Muscle of leg (tissue), 11 donors: ENCODE measurements around the gene LENG1. TPM values are rescaled to one million over a fixed set of nuclear protein-coding genes. Genes with fewer than 3 reads are reported as not detected.

Experiments used
- DNase-seq: peaks from one replicate; pipeline ENCODE4 v3.0.0; 2013
- H3K27ac ChIP-seq: one replicate; pipeline ENCODE4 v1.5.1; 2013; ENCODE audit warnings: mild to moderate bottlenecking, low read length, control low read depth
- H3K27me3 ChIP-seq: one replicate; pipeline ENCODE4 v1.6.1; 2013; ENCODE audit warnings: low read length; ENCODE audit not compliant: control insufficient read depth, insufficient read depth
- H3K36me3 ChIP-seq: one replicate; pipeline ENCODE4 v1.6.1; 2013; ENCODE audit warnings: low read length; ENCODE audit not compliant: control insufficient read depth, insufficient read depth
- H3K4me1 ChIP-seq: one replicate; pipeline ENCODE4 v1.6.1; 2013; ENCODE audit warnings: low read length; ENCODE audit not compliant: control insufficient read depth, insufficient read depth
- H3K4me3 ChIP-seq: one replicate; pipeline ENCODE4 v1.5.1; 2013; ENCODE audit warnings: low read length, control low read depth
- H3K9me3 ChIP-seq: replicated peaks from 2 replicates; pipeline ENCODE4 v1.6.1; 2013; ENCODE audit warnings: low read depth, low read length; ENCODE audit not compliant: control insufficient read depth
- WGBS: methylation state at CpG from one replicate; pipeline ENCODE4 v1.1.5; 2013; ENCODE audit warnings: missing lambda C conversion rate; ENCODE audit not compliant: insufficient coverage; 5-methylcytosine and 5-hydroxymethylcytosine counted together
- polyA plus RNA-seq, 8 donors: library from polyadenylated mRNA; unstranded; fragments of 120-200 nt; gene quantifications; one replicate each; pipeline versions ENCODE4 v1.2.1 to v1.2.3, GENCODE V29; 2013; ENCODE audit warnings: inconsistent platforms in 1 of 8, low replicate concordance in 1 of 8; ENCODE audit not compliant: insufficient read length in 8 of 8, insufficient read depth in 1 of 8
- total RNA-seq: library from RNA; stranded (reverse); fragments of 120-200 nt; gene quantifications from one replicate; pipeline ENCODE4 v1.2.4, GENCODE V29; 2013

LENG1 gene
- total and polyA plus RNA-seq, 9 donors = 9.0 to 11.1 (median 9.7) TPM

GRCh38 chr19:54142166-54142780 is 17.2 kb downstream of the LENG1 start:
- Histone ChIP-seq H3K36me3 (peaks cover 77% of the 10 kb centered on the region), H3K9me3 (no peaks in the 10 kb centered on the region), H3K4me3 (no peak overlapping the region), H3K27me3 (no peaks in the 10 kb centered on the region), H3K27ac (no peak overlapping the region), H3K4me1 (peaks cover 13% of the 10 kb centered on the region)
- 84% methylated on average over 2 of the region's 7 CpGs for WGBS
- DNase-seq = no peak

DNA sequence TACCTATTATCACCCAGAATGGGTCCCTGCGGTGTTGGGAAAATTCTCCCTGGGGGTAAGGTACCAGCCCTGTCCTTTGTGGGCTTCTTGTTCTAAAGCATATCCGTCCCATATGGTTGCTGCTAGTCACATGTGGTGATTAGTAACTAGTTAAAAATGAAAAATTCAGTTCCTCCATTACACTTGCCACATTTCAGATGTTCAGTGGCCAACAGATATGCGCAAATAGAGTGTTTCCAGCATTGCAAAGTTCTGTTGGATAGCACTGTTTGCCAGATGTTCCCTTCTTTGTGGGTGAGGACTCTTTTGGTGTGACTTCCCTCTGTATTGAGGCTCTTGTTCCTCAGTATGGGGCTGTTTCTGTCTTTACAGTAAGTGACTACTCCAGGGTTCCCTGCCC is 18.2 kb downstream of the LENG1 start:
- Histone ChIP-seq H3K4me1 (peaks cover 16% of the 10 kb centered on the region), H3K4me3 (no peak overlapping the region), H3K27me3 (no peaks in the 10 kb centered on the region), H3K27ac (no peak overlapping the region), H3K36me3 (peaks cover 68% of the 10 kb centered on the region), H3K9me3 (no peaks in the 10 kb centered on the region)
- DNase-seq = no peak
- no CpG with 5 or more reads among the region's 3 CpGs for WGBS

DNA sequence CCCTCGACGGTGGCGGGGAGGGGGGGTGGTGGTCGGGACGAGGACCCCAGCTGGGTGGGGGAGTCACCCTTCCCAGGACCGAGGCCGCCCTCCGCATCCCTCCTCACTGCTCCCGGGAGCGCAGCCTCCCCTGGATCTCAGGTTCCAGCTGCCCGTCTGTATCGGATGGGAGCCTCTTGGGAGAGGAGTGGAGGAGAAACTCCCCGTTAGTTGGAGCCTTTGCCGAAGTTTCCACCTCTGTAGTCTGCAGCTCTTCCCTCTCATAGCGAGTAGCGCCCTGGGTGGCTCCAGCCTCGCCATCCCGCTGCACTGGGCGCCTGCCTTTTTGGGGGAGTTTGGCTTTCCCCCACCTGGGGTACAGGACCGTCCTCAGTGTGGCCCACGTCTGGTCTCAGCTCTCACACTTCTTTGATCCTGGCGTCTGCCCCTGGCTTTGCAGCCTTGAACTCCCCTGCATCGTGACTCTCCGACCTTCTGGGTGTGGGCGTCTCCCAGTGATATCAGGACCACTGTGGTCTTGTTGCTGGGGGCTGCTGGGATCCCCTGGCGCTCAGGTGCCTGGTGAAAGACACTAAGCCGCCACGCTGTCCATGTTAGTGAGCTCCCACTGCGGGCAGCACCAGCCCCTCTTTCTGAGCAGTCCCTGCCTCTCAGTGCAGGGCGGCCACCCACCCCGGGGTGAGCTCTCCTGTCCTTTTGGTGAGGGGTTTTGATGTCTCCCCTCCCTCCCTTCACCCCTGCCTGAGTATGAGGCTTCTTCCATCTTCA is 20.8 kb downstream of the LENG1 start:
- no peaks in the 10 kb centered on the region for H3K27me3 ChIP-seq
- WGBS = 17% methylated on average over 13 of the region's 31 CpGs
- H3K36me3 ChIP-seq = peaks cover 41% of the 10 kb centered on the region
- H3K27ac ChIP-seq = no peak overlapping the region
- H3K9me3 ChIP-seq = no peaks in the 10 kb centered on the region
- DNase-seq = no peak
- peak overlapping the region; percentile 91 for H3K4me3 ChIP-seq
- peaks cover 23% of the 10 kb centered on the region for H3K4me1 ChIP-seq

DNA sequence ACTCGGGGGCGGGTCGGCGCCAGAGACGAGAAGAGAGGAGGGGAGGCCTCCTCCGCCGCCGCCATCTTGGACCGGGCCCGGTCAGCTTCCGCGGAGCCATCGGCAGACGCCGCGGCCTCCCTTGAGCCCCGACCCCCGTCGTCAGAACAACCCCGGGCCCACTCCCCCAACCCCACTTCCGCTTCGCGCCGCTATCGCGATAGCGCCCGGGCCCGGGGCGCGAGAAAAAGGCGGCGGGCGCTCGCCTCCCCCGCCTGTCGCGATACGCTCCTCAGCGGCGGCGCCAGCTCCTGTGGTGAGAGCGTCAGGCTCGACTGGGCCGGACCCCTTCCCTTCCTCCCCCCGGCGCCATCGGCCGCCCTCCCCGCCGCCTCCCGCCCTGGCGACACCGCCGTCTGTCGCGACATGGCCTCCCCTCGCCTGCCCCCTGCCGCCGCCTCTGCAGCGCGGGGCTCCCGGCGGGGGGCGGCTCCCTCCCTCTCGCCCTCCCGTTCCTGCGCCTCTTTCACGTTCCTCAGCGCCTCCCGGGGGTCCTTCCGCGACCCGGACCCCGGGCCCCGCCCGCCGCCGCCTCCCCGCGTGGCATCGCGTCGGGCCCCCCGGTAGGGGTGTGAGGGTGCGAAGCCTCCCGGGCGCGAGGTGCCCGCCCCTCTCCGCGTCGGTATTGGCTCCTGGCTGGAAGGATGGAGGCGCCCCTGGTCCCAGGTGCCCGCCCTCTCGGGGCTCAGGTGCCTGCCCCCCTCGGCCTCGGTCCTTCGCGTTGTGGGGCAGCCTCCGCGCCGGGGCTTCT is 21.6 kb downstream of the LENG1 start, which contains the start of gene CNOT3:
TSS of gene CNOT3 (plus strand) at position 64 of the 790 bp plus-strand sequence. CDS start 5,217 bp downstream, outside the sequence.
- Histone ChIP-seq H3K27me3 (no peaks in the 10 kb centered on the region), H3K4me1 (peaks cover 23% of the 10 kb centered on the region), H3K9me3 (no peaks in the 10 kb centered on the region), H3K27ac (peak within 1 kb of the TSS; percentile 68), H3K36me3 (peaks cover 33% of the 10 kb centered on the region), H3K4me3 (peak within 1 kb of the TSS; percentile 91)
- WGBS = under 1% methylated on average over 83 of the region's 103 CpGs
- no peak for DNase-seq

GRCh38 chr19:54136864-54137698 is 22.4 kb downstream of the LENG1 start:
- peaks cover 25% of the 10 kb centered on the region for H3K36me3 ChIP-seq
- no peaks in the 10 kb centered on the region for H3K9me3 ChIP-seq
- no peaks in the 10 kb centered on the region for H3K27me3 ChIP-seq
- peak; percentile 100 for DNase-seq
- H3K4me3 ChIP-seq = peak overlapping the region; percentile 91
- WGBS = 0% methylated on average over 28 of the region's 46 CpGs
- peak overlapping the region; percentile 68 for H3K27ac ChIP-seq
- peaks cover 23% of the 10 kb centered on the region for H3K4me1 ChIP-seq

GRCh38 chr19:54136086-54136863 is 23.2 kb downstream of the LENG1 start:
- Histone ChIP-seq H3K4me3 (peak overlapping the region; percentile 48), H3K27me3 (no peaks in the 10 kb centered on the region), H3K4me1 (peaks cover 23% of the 10 kb centered on the region), H3K36me3 (peaks cover 24% of the 10 kb centered on the region), H3K27ac (peak overlapping the region; percentile 68), H3K9me3 (no peaks in the 10 kb centered on the region)
- DNase-seq = no peak
- WGBS = 2% methylated on average over 14 of the region's 30 CpGs

DNA sequence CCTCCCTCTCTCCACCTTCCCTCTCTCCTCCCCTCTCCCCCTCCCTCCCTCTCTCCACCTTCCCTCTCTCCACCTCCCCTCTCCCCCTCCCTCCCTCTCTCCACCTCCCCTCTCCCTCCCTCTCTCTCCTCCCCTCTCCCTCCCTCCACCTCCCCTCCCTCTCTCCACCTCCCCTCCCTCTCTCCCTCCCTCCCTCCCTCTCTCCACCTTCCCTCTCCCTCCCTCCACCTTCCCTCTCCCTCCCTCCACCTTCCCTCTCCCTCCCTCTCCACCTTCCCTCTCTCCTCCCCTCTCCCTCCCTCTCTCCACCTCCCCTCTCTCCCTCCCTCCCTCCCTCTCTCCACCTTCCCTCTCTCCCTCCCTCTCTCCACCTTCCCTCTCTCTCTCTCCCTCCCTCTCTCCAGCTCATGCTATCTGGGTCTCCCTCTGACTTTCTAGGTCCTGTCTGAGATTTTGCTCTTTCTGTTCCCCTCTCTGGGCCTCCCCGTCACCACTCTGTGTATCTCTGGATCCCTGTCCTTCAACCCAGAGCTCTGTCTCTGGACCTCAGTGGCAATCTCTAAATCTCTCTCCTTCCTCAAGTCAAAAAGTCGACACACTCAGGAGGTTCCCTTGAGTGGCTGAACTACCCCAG is 25.4 kb downstream of the LENG1 start:
- no peak for DNase-seq
- peaks cover 20% of the 10 kb centered on the region for H3K36me3 ChIP-seq
- no peaks in the 10 kb centered on the region for H3K27me3 ChIP-seq
- peaks cover 16% of the 10 kb centered on the region for H3K4me1 ChIP-seq
- no peak overlapping the region for H3K27ac ChIP-seq
- H3K9me3 ChIP-seq = no peaks in the 10 kb centered on the region
- H3K4me3 ChIP-seq = no peak overlapping the region
- 70% methylated on average over 2 of the region's 2 CpGs for WGBS

DNA sequence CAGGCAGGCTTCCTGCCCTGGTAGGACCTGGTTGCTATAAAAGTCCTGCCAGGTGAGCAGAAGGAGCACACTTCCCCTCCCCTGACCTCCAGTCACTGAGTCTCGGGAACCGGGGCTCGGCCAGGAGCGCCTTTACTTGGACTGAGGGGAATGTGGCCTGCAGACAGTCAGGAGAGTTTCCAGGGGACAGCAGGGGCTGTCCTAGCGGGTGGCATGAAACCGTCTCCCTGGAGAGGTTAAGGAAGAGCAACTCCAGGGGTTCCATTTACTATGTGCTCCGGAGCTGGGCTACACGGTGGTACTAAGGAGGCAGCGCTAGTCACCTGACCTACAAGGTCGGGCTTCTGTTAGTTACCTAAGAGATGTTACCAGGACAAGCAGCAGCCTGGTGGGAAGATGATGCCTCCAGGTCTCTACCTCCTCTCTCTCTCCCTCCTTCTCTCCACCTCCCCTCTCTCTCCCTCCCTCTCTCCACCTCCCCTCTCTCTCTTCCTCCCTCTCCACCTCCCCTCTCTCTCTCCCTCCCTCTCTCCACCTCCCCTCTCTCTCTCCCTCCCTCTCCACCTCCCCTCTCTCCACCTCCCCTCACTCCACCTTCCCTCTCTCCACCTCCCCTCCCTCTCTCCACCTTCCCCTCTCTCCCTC is 26.1 kb downstream of the LENG1 start:
- H3K36me3 ChIP-seq = peaks cover 26% of the 10 kb centered on the region
- H3K4me1 ChIP-seq = peaks cover 10% of the 10 kb centered on the region
- no peaks in the 10 kb centered on the region for H3K9me3 ChIP-seq
- H3K27ac ChIP-seq = no peak overlapping the region
- no peak overlapping the region for H3K4me3 ChIP-seq
- peak; percentile 89 for DNase-seq
- no peaks in the 10 kb centered on the region for H3K27me3 ChIP-seq
- WGBS = 62% methylated on average over 5 of the region's 10 CpGs
